GM21360 (cell line): ENCODE results near the gene GIGYF1.

Experiments
- ATAC-seq: cut with Tn5 transposase; IDR thresholded peaks from one replicate; pipeline ENCODE4 v1.9.1; 2021; ENCODE audit warnings: mild to moderate bottlenecking, moderate library complexity; ENCODE audit not compliant: unreplicated experiment

Gene GIGYF1

DNA sequence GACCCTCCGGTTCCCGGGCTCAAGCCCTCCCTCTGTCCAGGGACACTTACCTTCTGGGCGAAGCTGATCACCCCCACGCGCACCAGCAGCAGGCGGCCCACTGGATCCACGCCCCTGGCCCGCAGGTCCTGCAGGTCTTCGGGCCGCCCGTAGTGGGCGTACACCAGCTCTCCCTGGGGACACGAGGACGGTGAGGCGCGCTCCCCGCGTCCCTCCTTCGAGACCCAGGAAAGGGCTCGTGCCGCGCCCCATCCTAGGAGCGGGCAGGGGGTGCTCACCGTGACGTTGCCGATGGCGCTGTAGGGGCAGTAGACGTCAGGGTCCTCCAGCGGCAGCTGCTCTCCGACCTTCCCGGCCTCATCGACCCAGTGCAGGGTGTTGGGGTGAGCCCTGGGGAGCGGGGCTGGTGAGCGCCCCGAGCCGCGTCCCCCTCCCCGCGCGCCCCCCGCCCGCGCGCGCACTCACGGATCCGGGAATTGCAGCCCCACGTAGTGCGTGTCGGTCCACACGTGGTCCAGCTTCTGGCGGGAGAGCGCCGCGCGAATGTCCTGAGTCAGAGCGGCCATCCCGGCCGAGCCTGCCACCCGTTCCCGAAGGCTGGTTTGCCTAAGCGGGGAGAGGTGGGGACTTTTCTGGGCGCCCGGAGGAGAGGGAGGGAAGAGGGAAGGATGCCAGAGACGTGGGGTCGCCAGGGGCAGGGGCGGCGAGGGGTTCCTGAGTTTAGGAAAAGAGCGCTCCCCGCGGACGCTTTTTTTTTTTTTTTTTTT is 60.9 kb downstream of the GIGYF1 start:
- ATAC-seq, result no peak

DNA sequence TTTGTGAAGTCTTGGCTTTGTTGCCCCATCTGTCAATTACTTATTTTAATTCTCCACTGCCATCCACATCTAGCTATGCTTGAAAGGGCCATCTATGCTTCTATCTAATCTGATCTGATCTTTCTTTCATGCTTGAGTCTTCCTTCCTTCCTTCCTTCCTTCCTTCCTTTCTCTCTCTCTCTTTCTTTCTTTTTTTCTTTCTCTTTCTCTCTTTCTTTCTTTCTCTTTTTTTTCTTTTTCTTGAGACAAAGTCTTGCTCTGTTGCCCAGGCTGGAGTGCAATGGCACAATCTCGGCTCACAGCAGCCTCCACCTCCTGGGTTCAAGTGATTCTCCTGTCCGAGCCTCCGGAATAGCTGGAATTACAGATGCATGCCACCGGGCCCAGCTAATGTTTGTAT is 64.0 kb downstream of the GIGYF1 start:
- ATAC-seq, result no peak
